Spleen (tissue), 11 donors: ENCODE results near the gene SHOX. TPM values are rescaled to one million over a fixed set of nuclear protein-coding genes. Genes with fewer than 3 reads are reported as not detected.
A peak's percentile ranks its signal among the peaks of the same experiment; 100 is the strongest.

ENCODE experiments used
- DNase-seq: peaks from one replicate; pipeline ENCODE4 v3.0.0-alpha.2; 2020
- H3K27ac ChIP-seq, 8 donors: fragments of 200-600 bp; sonication (generic) in 7 of 8; 1 replicate in 4 of 8; 2 replicates in 4 of 8; pipeline versions ENCODE4 v1.5.0 to v1.8.0; 2016 to 2021; ENCODE audit warnings: inconsistent platforms in 4 of 8, mild to moderate bottlenecking in 4 of 8, moderate library complexity in 1 of 8
- H3K27me3 ChIP-seq, 7 donors: fragments of 200-600 bp; sonication (generic) in 6 of 7; replicated peaks in 1 of 7; 1 replicate in 4 of 7; 2 replicates in 3 of 7; pipeline versions ENCODE4 v1.5.0 to v1.8.0; 2016 to 2021; ENCODE audit warnings: inconsistent platforms in 3 of 7, mild to moderate bottlenecking in 1 of 7
- H3K36me3 ChIP-seq, 6 donors: fragments of 200-600 bp; sonication (generic) in 5 of 6; 1 replicate in 4 of 6; 2 replicates in 2 of 6; pipeline versions ENCODE4 v1.5.0 to v1.8.0; 2016 to 2021; ENCODE audit warnings: inconsistent platforms in 2 of 6
- H3K4me1 ChIP-seq, 6 donors: fragments of 200-600 bp; sonication (generic) in 5 of 6; 1 replicate in 3 of 6; 2 replicates in 3 of 6; pipeline versions ENCODE4 v1.5.0 to v1.8.0; 2016 to 2021; ENCODE audit warnings: inconsistent platforms in 3 of 6
- H3K4me3 ChIP-seq, 8 donors: fragments of 200-600 bp; sonication (generic) in 7 of 8; 1 replicate in 4 of 8; 2 replicates in 4 of 8; pipeline versions ENCODE4 v1.5.0 to v1.8.0; 2016 to 2021; ENCODE audit warnings: inconsistent platforms in 4 of 8, mild to moderate bottlenecking in 4 of 8, moderate library complexity in 2 of 8
- H3K9me3 ChIP-seq, 8 donors: fragments of 200-600 bp; sonication (generic) in 7 of 8; 1 replicate in 4 of 8; 2 replicates in 4 of 8; pipeline versions ENCODE4 v1.5.0 to v1.8.0; 2016 to 2021; ENCODE audit warnings: inconsistent platforms in 4 of 8
- CTCF ChIP-seq, 11 experiments: fragments of 200-600 bp in 7 of 11; fragments of 450-650 bp in 4 of 11; sonication (generic) in 4 of 11; IDR thresholded peaks in 8 of 11; conservative IDR thresholded peaks in 3 of 11; 1 replicate in 7 of 11; 2 replicates in 4 of 11; pipeline versions ENCODE4 v1.4.0 to v1.8.0; 2016 to 2021; ENCODE audit warnings: antibody characterized with exemption in 11 of 11, inconsistent platforms in 4 of 11, mild to moderate bottlenecking in 1 of 11
- POLR2A ChIP-seq, 3 donors: fragments of 450-650 bp; IDR thresholded peaks; one replicate each; pipeline ENCODE4 v1.5.1; 2017; ENCODE audit warnings: antibody characterized with exemption in 3 of 3, mild to moderate bottlenecking in 1 of 3
- POLR2AphosphoS5 ChIP-seq, 3 donors: sonication (generic); formaldehyde crosslinking; IDR thresholded peaks; one replicate each; pipeline ENCODE4 v1.5.1; 2017; ENCODE audit warnings: antibody characterized with exemption in 3 of 3
- WGBS, 5 donors: extraction: QIAGEN DNeasy Blood & Tissue Kit in 3 of 5; methylation state at CpG; one replicate each; pipeline versions ENCODE4 v1.1.5 to v1.1.7; 2013 to 2018; 5-methylcytosine and 5-hydroxymethylcytosine counted together
- intact Hi-C: fragments of 100-400 bp; cut with DNase I; formaldehyde crosslinking; loops from one replicate; pipeline ENCODE4 v1.15.0; 2023; ENCODE audit warnings: low total_unique reads
- polyA plus RNA-seq, 3 donors: library from polyadenylated mRNA; stranded (reverse); fragments of 200-250 nt; gene quantifications; one replicate each; pipeline ENCODE4 v1.2.1, GENCODE V29; 2013
- total RNA-seq, 7 donors: library from RNA; depleted of rRNA in 3 of 7; stranded (reverse); fragments of >200 nt in 3 of 7; fragmentation: NEBNext Ultra II Directional in 4 of 7; extraction: Animal tissue kit (Norgen Biotek cat#: 25700) in 4 of 7; gene quantifications; one replicate each; pipeline versions ENCODE4 v1.1.0 to v1.2.1, GENCODE V29; 2016 to 2021
- donor health status: healthy with polysubstance abuse.
- donor health status: DM: no; HTN: no; CAD: no; lungs with moderate emphysema.
- donor health status: DM: no; HTN: no; CAD: no.
- donor health status: Bipolar disorder and iron deficiency.
- donor health status: healthy.
- donor health status: DM: no; HTN: no; CAD: no.
- donor health status: DM: yes; HTN: yes; CAD: no.

SHOX gene
- total and polyA plus RNA-seq, 10 donors, result not detected

DNA sequence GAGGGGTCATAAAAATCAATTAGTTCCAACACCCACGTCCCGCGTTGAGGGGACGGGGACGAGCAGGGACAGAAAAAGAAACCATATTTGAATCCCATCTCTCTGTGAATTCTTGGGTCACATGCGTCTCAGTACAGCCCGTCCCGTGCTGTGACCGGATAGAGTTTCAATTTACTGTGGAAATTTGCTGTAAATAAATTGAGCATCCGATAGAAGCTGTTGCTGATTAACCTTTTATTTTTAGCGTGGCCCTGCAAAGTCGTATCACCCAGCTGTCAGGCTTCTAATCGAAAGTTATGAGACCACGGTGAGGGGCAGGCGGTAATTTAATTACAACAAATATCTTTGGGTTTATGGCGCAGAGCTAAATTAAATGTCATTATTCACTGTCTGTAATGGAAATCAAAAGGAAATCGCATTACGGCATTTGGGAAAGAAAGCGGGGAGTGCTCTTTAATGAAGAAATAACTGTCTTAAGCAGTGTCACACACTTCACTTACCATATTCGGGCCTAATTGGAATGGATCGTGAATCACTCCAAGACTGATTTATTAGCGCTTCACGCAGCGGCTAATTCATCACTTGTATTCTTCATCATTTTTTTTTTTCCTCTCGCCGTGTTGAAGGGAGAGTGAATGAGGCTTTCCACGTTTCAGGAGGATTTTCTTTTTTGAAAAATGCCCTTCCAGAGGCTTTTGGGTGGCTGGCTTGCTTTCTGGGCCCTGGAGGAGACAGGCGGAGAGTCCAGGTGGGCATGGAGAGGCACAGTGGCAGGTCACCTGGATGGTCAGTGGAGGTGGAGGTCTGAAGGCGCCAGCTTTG lies 7.3 kb downstream of the SHOX start:
- TF ChIP-seq CTCF (IDR thresholded peaks at IDR 0.05 in 8 of 11, conservative IDR thresholded peaks at IDR 0.05 in 3 of 11) (no peak), POLR2AphosphoS5 (IDR thresholded peaks at IDR 0.05) (no peak), POLR2A (IDR thresholded peaks at IDR 0.05) (no peak)
- no peaks in the 10 kb centered on the region for H3K9me3 ChIP-seq
- 5 to 8% (median 6%) methylated on average over 29 of the region's 29 CpGs for WGBS, 5 donors
- H3K4me3 ChIP-seq, result peak overlapping the region in 1 of 8 donors; percentile 0
- peaks cover 0 to 18% (median 8%) of the 10 kb centered on the region in 6 donors for H3K4me1 ChIP-seq
- no peak overlapping the region for H3K27ac ChIP-seq
- no peak for DNase-seq
- intact Hi-C loops, result no loop called here
- H3K27me3 ChIP-seq, result peaks cover 6 to 94% (median 84%) of the 10 kb centered on the region in 7 donors
- no peaks in the 10 kb centered on the region for H3K36me3 ChIP-seq

DNA sequence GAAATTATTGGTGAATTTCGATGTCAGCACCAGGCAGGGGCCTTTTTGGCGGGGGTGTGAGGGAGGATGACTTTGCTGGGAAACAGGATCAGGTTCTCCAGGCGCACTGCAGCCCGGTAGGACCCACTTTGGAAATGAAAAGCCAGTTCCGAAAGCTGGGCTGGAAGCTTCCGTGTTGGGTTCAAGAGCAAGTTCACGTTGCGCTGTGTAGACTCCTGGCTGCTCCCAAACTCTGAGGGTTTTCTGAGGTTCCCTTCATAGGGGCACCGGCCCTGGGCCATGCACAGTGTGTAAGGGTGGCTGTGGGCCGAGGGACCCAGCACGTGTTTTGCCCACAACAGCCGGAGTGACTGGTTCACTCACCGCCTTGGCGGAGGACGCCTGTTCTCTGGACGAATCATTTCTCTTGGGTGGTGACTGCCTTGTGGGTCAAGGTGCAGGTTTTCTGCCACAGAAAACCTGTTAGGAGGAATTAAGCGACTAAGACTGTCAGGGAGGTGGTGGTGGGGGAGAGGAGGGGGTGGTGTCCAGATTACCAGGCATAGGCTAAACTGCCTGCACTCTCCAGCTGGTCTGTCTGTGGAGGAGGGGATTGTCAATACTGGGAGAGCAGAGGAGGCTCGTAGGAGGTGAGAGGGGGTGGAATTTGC lies 8.0 kb downstream of the SHOX start:
- Histone ChIP-seq H3K4me1 (peaks cover 0 to 18% (median 8%) of the 10 kb centered on the region in 6 donors), H3K27ac (no peak overlapping the region), H3K9me3 (no peaks in the 10 kb centered on the region), H3K4me3 (no peak overlapping the region), H3K36me3 (no peaks in the 10 kb centered on the region), H3K27me3 (peaks cover 6 to 94% (median 77%) of the 10 kb centered on the region in 7 donors)
- intact Hi-C loops, result no loop called here
- TF ChIP-seq POLR2A (IDR thresholded peaks at IDR 0.05) (no peak), CTCF (IDR thresholded peaks at IDR 0.05 in 8 of 11, conservative IDR thresholded peaks at IDR 0.05 in 3 of 11) (no peak), POLR2AphosphoS5 (IDR thresholded peaks at IDR 0.05) (no peak)
- 0 to 8% (median 6%) methylated on average over 9 to 18 of the region's 18 CpGs for WGBS, 5 donors
- DNase-seq, result peak; percentile 46

GRCh38 chrX:639151-639550 lies 8.6 kb downstream of the SHOX start:
- Histone ChIP-seq H3K4me1 (peaks cover 0 to 18% (median 8%) of the 10 kb centered on the region in 6 donors), H3K9me3 (peaks cover 0 to 2% (median 0%) of the 10 kb centered on the region in 8 donors), H3K4me3 (no peak overlapping the region), H3K27me3 (peaks cover 6 to 94% (median 76%) of the 10 kb centered on the region in 7 donors), H3K27ac (no peak overlapping the region), H3K36me3 (no peaks in the 10 kb centered on the region)
- intact Hi-C loops, result no loop called here
- TF ChIP-seq POLR2AphosphoS5 (IDR thresholded peaks at IDR 0.05), result no peak
- no peak for TF ChIP-seq POLR2A (IDR thresholded peaks at IDR 0.05)
- TF ChIP-seq CTCF (IDR thresholded peaks at IDR 0.05 in 8 of 11, conservative IDR thresholded peaks at IDR 0.05 in 3 of 11), result no peak
- WGBS, 5 donors, result 4 to 13% (median 6%) methylated on average over 9 of the region's 9 CpGs
- DNase-seq, result no peak

- peaks cover 3 to 94% (median 71%) of the 10 kb centered on the region in 7 donors for H3K27me3 ChIP-seq
- TF ChIP-seq POLR2A (IDR thresholded peaks at IDR 0.05), result no peak
- TF ChIP-seq CTCF (IDR thresholded peaks at IDR 0.05 in 8 of 11, conservative IDR thresholded peaks at IDR 0.05 in 3 of 11), result no peak
- no peak for TF ChIP-seq POLR2AphosphoS5 (IDR thresholded peaks at IDR 0.05)
- H3K9me3 ChIP-seq, result peaks cover 0 to 3% (median 0%) of the 10 kb centered on the region in 8 donors
- no peak overlapping the region for H3K4me3 ChIP-seq
- 16 to 27% (median 19%) methylated on average over 10 of the region's 10 CpGs for WGBS, 5 donors
- H3K27ac ChIP-seq, result no peak overlapping the region
- H3K4me1 ChIP-seq, result peaks cover 0 to 18% (median 8%) of the 10 kb centered on the region in 6 donors
- H3K36me3 ChIP-seq, result no peaks in the 10 kb centered on the region
- intact Hi-C loops, result no loop called here
- no peak for DNase-seq
Measured at GRCh38 chrX:640641-641040, 10.1 kb downstream of the SHOX start.
